IMR-90 (cell line): Measurements from ENCODE around the gene TMEM128. TPM values are rescaled to one million over a fixed set of nuclear protein-coding genes. Genes with fewer than 3 reads are reported as not detected.
A peak's percentile ranks its signal among the peaks of the same experiment; 100 is the strongest.

Experiments used
- ATAC-seq: fragments of 200-7000 bp; cut with Tn5 transposase; 2 replicates; pipeline ENCODE4 v1.9.1; 2020; ENCODE audit warnings: low read depth, mild to moderate bottlenecking, moderate library complexity
- BruUV-seq: library from RNA; stranded (reverse); fragments of 400-500 nt; replicated peaks from 2 replicates; lab custom pipeline; 2021; lab: Mats Ljungman, UMichigan
- CTCF ChIA-PET: fragments of 300-600 bp; formaldehyde crosslinking; extraction: SDS; loops from one replicate; lab custom pipeline; 2021; ENCODE audit warnings: antibody characterized with exemption; lab: Yijun Ruan, JAX
- POLR2A ChIA-PET: fragments of 300-600 bp; sonication (Branson Sonifier 250); formaldehyde crosslinking; loops from one replicate; lab custom pipeline; 2022; ENCODE audit warnings: antibody characterized with exemption; ENCODE audit not compliant: unreplicated experiment; lab: Charles Lee
- DNase-seq: peaks from one replicate; pipeline ENCODE4 v3.0.0; 2013
- H2AFZ ChIP-seq: replicated peaks from 2 replicates; pipeline ENCODE3; 2013; ENCODE audit warnings: low read length, mild to moderate bottlenecking; ENCODE audit not compliant: poor library complexity
- H2AK5ac ChIP-seq: 2 replicates; pipeline ENCODE4 v1.6.1; 2013; ENCODE audit warnings: low read depth, low read length, inconsistent platforms
- H2AK9ac ChIP-seq: replicated peaks from 2 replicates; pipeline ENCODE3; 2013; ENCODE audit warnings: mild to moderate bottlenecking, low read depth, low read length, moderate library complexity; ENCODE audit not compliant: poor library complexity
- H2BK120ac ChIP-seq: 2 replicates; pipeline ENCODE4 v1.6.1; 2013; ENCODE audit warnings: low read depth, low read length, inconsistent platforms
- H2BK15ac ChIP-seq: 3 replicates; pipeline ENCODE4 v1.6.1; 2013; ENCODE audit warnings: low read depth, low read length, inconsistent platforms
- H2BK20ac ChIP-seq: 2 replicates; pipeline ENCODE4 v1.6.1; 2013; ENCODE audit warnings: low read depth, mild to moderate bottlenecking, inconsistent platforms, low read length, moderate library complexity
- H2BK5ac ChIP-seq: 2 replicates; pipeline ENCODE4 v1.6.1; 2013; ENCODE audit warnings: mild to moderate bottlenecking, low read depth, low read length, inconsistent platforms; ENCODE audit not compliant: poor library complexity, severe bottlenecking
- H3K14ac ChIP-seq: replicated peaks from 2 replicates; pipeline ENCODE4 v1.6.1; 2013; ENCODE audit warnings: low read depth, low read length, inconsistent platforms
- H3K18ac ChIP-seq: 2 replicates; pipeline ENCODE4 v1.6.1; 2013; ENCODE audit warnings: low read depth, low read length, control low read depth
- H3K23ac ChIP-seq: 2 replicates; pipeline ENCODE4 v1.6.1; 2013; ENCODE audit warnings: low read depth, low read length, inconsistent platforms
- H3K27ac ChIP-seq: 2 replicates; pipeline ENCODE4 v1.5.1; 2013; ENCODE audit warnings: mild to moderate bottlenecking, control low read depth, low read length; ENCODE audit not compliant: insufficient read depth
- H3K27me3 ChIP-seq: 2 replicates; pipeline ENCODE4 v1.6.1; 2013; ENCODE audit warnings: low read length; ENCODE audit not compliant: control insufficient read depth, insufficient read depth
- H3K36me3 ChIP-seq: 2 replicates; pipeline ENCODE4 v1.6.1; 2013; ENCODE audit warnings: low read length, mixed read lengths; ENCODE audit not compliant: control insufficient read depth, insufficient read depth
- H3K4ac ChIP-seq: 2 replicates; pipeline ENCODE4 v1.6.1; 2013; ENCODE audit warnings: low read depth, low read length, inconsistent platforms
- H3K4me1 ChIP-seq: 2 replicates; pipeline ENCODE4 v1.6.1; 2013; ENCODE audit warnings: low read length, mixed read lengths; ENCODE audit not compliant: control insufficient read depth, insufficient read depth
- H3K4me2 ChIP-seq: 2 replicates; pipeline ENCODE4 v1.6.1; 2013; ENCODE audit warnings: low read depth, mild to moderate bottlenecking, control low read depth, low read length, moderate library complexity
- H3K4me3 ChIP-seq: 2 replicates; pipeline ENCODE4 v1.5.1; 2013; ENCODE audit warnings: low read depth, mild to moderate bottlenecking, control low read depth, low read length, moderate library complexity; ENCODE audit not compliant: insufficient read depth
- H3K56ac ChIP-seq: 2 replicates; pipeline ENCODE4 v1.6.1; 2013; ENCODE audit warnings: low read length, inconsistent platforms; ENCODE audit not compliant: insufficient read depth; ENCODE audit errors: extremely low read depth
- H3K79me1 ChIP-seq, 2 experiments: 2 replicates each; pipeline ENCODE4 v1.6.1; 2013; ENCODE audit warnings: low read length in 2 of 2, inconsistent platforms in 1 of 2, low read depth in 1 of 2
- H3K9ac ChIP-seq: 2 replicates; pipeline ENCODE4 v1.6.1; 2013; ENCODE audit warnings: low read depth, low read length, control low read depth
- H3K9me1 ChIP-seq: 2 replicates; pipeline ENCODE4 v1.6.1; 2013; ENCODE audit warnings: low read length, inconsistent platforms; ENCODE audit not compliant: insufficient read depth
- H3K9me3 ChIP-seq: 2 replicates; pipeline ENCODE4 v1.6.1; 2013; ENCODE audit warnings: low read length; ENCODE audit not compliant: control insufficient read depth, insufficient read depth
- H4K20me1 ChIP-seq: 2 replicates; pipeline ENCODE4 v1.6.1; 2013; ENCODE audit warnings: low read length, inconsistent platforms; ENCODE audit not compliant: insufficient read depth
- H4K5ac ChIP-seq: 2 replicates; pipeline ENCODE4 v1.6.1; 2013; ENCODE audit warnings: mild to moderate bottlenecking, low read depth, low read length, control low read depth
- H4K8ac ChIP-seq, 2 experiments: 2 replicates each; pipeline ENCODE4 v1.6.1; 2013; ENCODE audit warnings: low read depth in 2 of 2, low read length in 2 of 2, control low read depth in 1 of 2, inconsistent platforms in 1 of 2
- H4K91ac ChIP-seq: 2 replicates; pipeline ENCODE4 v1.6.1; 2013; ENCODE audit warnings: low read depth, low read length, inconsistent platforms; ENCODE audit not compliant: insufficient read depth
- FOS ChIP-seq: fragments of 150-350 bp; IDR thresholded peaks from 2 replicates; pipeline ENCODE4 v1.6.1; 2016; ENCODE audit warnings: low read depth, low read length
- WGBS, 2 experiments: methylation state at CpG; one replicate each; pipeline versions ENCODE4 v1.1.5 to v1.1.7; 2013; ENCODE audit warnings: missing lambda C conversion rate in 2 of 2; ENCODE audit not compliant: insufficient read length in 1 of 2; ENCODE audit errors: extremely low coverage in 2 of 2; 5-methylcytosine and 5-hydroxymethylcytosine counted together
- dilution Hi-C: fragments of 300-500 bp; cut with HindIII; formaldehyde crosslinking; loops from one replicate; pipeline ENCODE4 v1.14.3; 2018; ENCODE audit warnings: low sequenced_read_pairs; ENCODE audit not compliant: unreplicated experiment
- in situ Hi-C: fragments of 300-500 bp; cut with MboI; formaldehyde crosslinking; loops from 3 replicates; pipeline ENCODE4 v1.14.3; 2019; ENCODE audit warnings: low sequenced_read_pairs, inconsistent platforms, mixed read lengths
- intact Hi-C: fragments of 100-400 bp; cut with micrococcal nuclease; formaldehyde crosslinking; loops from 2 replicates; pipeline ENCODE4 v1.10.0; 2022
- polyA plus RNA-seq, 3 experiments: library from polyadenylated mRNA; depleted of rRNA; stranded (reverse); fragments of >200 nt; gene quantifications; 2 replicates each; pipeline ENCODE4 v1.2.3, GENCODE V29; 2012; ENCODE audit warnings: low replicate concordance in 1 of 3
- total RNA-seq: library from RNA; depleted of rRNA; stranded (reverse); fragments of >200 nt; gene quantifications from 2 replicates; pipeline ENCODE4 v1.2.3, GENCODE V29; 2012

TMEM128 gene
- total and polyA plus RNA-seq, 2 of the 4 experiments (the other 2 are of a cell fraction): 21.9 to 22.6 TPM

DNA sequence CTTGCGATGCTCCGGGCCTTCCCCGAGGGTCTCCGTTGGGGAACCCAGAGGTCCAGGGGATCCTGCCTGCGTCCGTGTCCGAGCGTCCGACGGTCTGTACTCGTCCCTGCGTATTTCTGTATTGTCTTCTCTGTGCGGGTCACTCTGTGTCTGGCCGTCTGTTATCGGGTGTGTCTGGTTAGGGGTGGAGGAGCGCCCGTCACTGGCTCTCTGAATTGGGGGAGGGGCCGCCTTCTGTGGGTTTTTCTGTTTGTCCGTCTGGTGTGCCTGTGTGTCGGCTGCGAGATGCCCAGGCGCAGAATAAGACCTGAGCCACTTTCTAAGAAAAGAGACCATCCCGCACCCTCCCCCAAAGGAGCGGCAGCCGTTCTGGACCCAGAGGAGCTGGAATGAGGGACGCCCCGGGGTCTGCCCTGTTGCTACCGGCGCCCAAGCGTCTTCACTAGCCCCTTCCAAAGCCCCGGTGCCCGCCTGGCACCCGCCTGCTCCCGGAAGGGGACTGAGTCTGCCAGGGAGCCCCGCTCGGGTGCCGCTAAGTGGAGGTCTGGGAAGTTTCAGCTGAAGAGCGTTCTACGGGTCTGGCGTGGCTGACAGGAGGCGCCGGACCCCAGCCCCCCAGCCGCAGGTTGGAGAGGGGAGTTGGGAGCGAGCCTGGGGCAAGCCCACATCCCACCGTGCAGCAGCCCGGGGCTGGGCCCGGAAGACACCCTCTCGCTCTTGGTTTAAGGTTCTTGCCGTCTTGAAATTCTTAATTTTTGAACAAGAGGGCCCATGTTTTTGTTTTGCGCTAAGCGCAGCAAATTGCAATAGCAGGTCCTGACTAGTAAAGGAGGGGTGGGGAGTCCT lies 20.3 kb downstream of the TMEM128 start:
- H3K9ac ChIP-seq: no peak overlapping the region
- no peak overlapping the region for H3K4ac ChIP-seq
- no peak overlapping the region for H2AK5ac ChIP-seq
- no peak overlapping the region for H2AK9ac ChIP-seq
- DNase-seq: no peak
- no peak overlapping the region for H3K23ac ChIP-seq
- peaks cover 42% of the 10 kb centered on the region for H3K27me3 ChIP-seq
- H3K4me1 ChIP-seq: no peaks in the 10 kb centered on the region
- H3K36me3 ChIP-seq: no peaks in the 10 kb centered on the region
- no peak overlapping the region for H3K56ac ChIP-seq
- no peak overlapping the region for H2BK20ac ChIP-seq
- POLR2A ChIA-PET: no interaction called here
- TF ChIP-seq FOS: no peak
- intact Hi-C loops: no loop called here
- CTCF ChIA-PET: no interaction called here
- BruUV-seq: no TSS peak
- no peak overlapping the region for H3K4me2 ChIP-seq
- in situ Hi-C loops: no loop called here
- no peak overlapping the region for H3K14ac ChIP-seq
- no peak overlapping the region for H3K27ac ChIP-seq
- no peak for ATAC-seq
- H3K18ac ChIP-seq: no peak overlapping the region
- H3K9me3 ChIP-seq: peaks cover 4% of the 10 kb centered on the region; the same call in 1 of the 2 replicates
- WGBS, 2 experiments: 4% methylated on average over 11 of the region's 51 CpGs; no CpG with 5 or more reads in 1 of the 2 experiments
- no peaks in the 10 kb centered on the region for H3K79me1 ChIP-seq
- H4K20me1 ChIP-seq: no peaks in the 10 kb centered on the region
- no peak overlapping the region for H2BK5ac ChIP-seq
- dilution Hi-C loops: no loop called here
- H3K4me3 ChIP-seq: no peak overlapping the region
- no peak overlapping the region for H2BK15ac ChIP-seq
- H2BK120ac ChIP-seq: no peak overlapping the region
- H4K91ac ChIP-seq: no peak overlapping the region
- peak overlapping the region; percentile 65 for H2AFZ ChIP-seq
- H3K9me1 ChIP-seq: no peaks in the 10 kb centered on the region
- H4K5ac ChIP-seq: no peak overlapping the region
- no peak overlapping the region for H4K8ac ChIP-seq
